SK-N-SH (cell line): ENCODE measurements around the gene MAX.

Experiments
- CHD2 ChIP-seq: fragments of 150-350 bp; IDR thresholded peaks from 2 replicates; pipeline ENCODE4 v1.6.1; 2018; ENCODE audit warnings: low read length; ENCODE audit not compliant: partially characterized antibody
- CTCF ChIP-seq: fragments of 200-600 bp; sonication (generic); IDR thresholded peaks from 2 replicates; pipeline ENCODE4 v1.6.1; 2017; ENCODE audit warnings: antibody characterized with exemption, mild to moderate bottlenecking, moderate library complexity
- EP300 ChIP-seq, 2 experiments: IDR thresholded peaks; 2 replicates each; pipeline versions ENCODE4 v1.4.0 to v1.6.1; 2012; ENCODE audit warnings: borderline replicate concordance in 1 of 2, low read depth in 1 of 2, low read length in 1 of 2
- GABPA ChIP-seq: IDR thresholded peaks from 2 replicates; pipeline ENCODE4 v1.4.0; 2012; ENCODE audit warnings: low read depth, mild to moderate bottlenecking
- USF1 ChIP-seq: IDR thresholded peaks from 2 replicates; pipeline ENCODE4 v1.4.0; 2012; ENCODE audit warnings: low read depth, borderline replicate concordance

GRCh38 chr14:65057695-65058094 lies 44.6 kb downstream of the MAX start:
- TF ChIP-seq CTCF, result no peak
- no peak for TF ChIP-seq USF1
- TF ChIP-seq EP300 (IDR thresholded peaks at IDR 0.05; ENCODE audit: borderline replicate concordance in 1 of 2, low read depth in 1 of 2, low read length in 1 of 2), result no peak
- TF ChIP-seq CHD2, result no peak
- no peak for TF ChIP-seq GABPA
